Astrocyte (in vitro differentiated cells and primary cell): ENCODE results near the gene INPP5J. TPM values are rescaled to one million over a fixed set of nuclear protein-coding genes. Genes with fewer than 3 reads are reported as not detected.
"Not testable (repeated sequence)": the region's sequence is repeated elsewhere in the genome, so short reads cannot be mapped to it uniquely, and the experiment has no call there.

Experiments used
- DNase-seq: peaks from one replicate; pipeline ENCODE4 v3.0.0-alpha.2; 2010; ENCODE audit warnings: low read depth
- FAIRE-seq: peaks from 2 replicates; lab custom pipeline; 2011; peaks lifted over from hg19 to GRCh38; lab: Jason Lieb, UNC
- H2AFZ ChIP-seq: 2 replicates; pipeline ENCODE4 v1.6.0; 2012; ENCODE audit warnings: low read depth, low read length, inconsistent platforms
- H3K27ac ChIP-seq: 2 replicates; pipeline ENCODE4 v1.5.1; 2011; ENCODE audit warnings: low read depth, low read length, inconsistent platforms
- H3K27me3 ChIP-seq: 2 replicates; pipeline ENCODE4 v1.6.0; 2011; ENCODE audit warnings: low read length, inconsistent platforms; ENCODE audit not compliant: insufficient read depth
- H3K36me3 ChIP-seq: 2 replicates; pipeline ENCODE4 v1.5.1; 2011; ENCODE audit warnings: low read length, inconsistent platforms; ENCODE audit not compliant: insufficient read depth
- H3K4me1 ChIP-seq: 2 replicates; pipeline ENCODE4 v1.5.1; 2011; ENCODE audit warnings: low read length, inconsistent platforms; ENCODE audit not compliant: insufficient read depth
- H3K4me2 ChIP-seq: 2 replicates; pipeline ENCODE4 v1.6.0; 2012; ENCODE audit warnings: low read length, inconsistent platforms
- H3K4me3 ChIP-seq: 2 replicates; pipeline ENCODE4 v1.5.1; 2011; ENCODE audit warnings: low read depth, mild to moderate bottlenecking, low read length, inconsistent platforms; ENCODE audit not compliant: insufficient read depth
- H3K79me2 ChIP-seq: 2 replicates; pipeline ENCODE4 v1.6.0; 2012; ENCODE audit warnings: mild to moderate bottlenecking, low read length, inconsistent platforms; ENCODE audit not compliant: insufficient read depth
- H3K9ac ChIP-seq: 2 replicates; pipeline ENCODE4 v1.6.0; 2012; ENCODE audit warnings: mild to moderate bottlenecking, low read length, inconsistent platforms
- H3K9me3 ChIP-seq: 2 replicates; pipeline ENCODE4 v1.5.1; 2012; ENCODE audit warnings: low read depth, mild to moderate bottlenecking, low read length, inconsistent platforms; ENCODE audit not compliant: insufficient read depth
- H4K20me1 ChIP-seq: 2 replicates; pipeline ENCODE4 v1.6.0; 2012; ENCODE audit warnings: low read length, inconsistent platforms; ENCODE audit not compliant: insufficient read depth
- H3K27ac Mint-ChIP-seq: one replicate; pipeline ENCODE4 v1.8.0; 2021; ENCODE audit warnings: mild to moderate bottlenecking, mixed read lengths; ENCODE audit not compliant: unreplicated experiment
- H3K27me3 Mint-ChIP-seq: one replicate; pipeline ENCODE4 v1.8.0; 2021; ENCODE audit warnings: low read depth, mixed read lengths; ENCODE audit not compliant: unreplicated experiment
- H3K36me3 Mint-ChIP-seq: one replicate; pipeline ENCODE4 v1.8.0; 2021; ENCODE audit warnings: low read depth, mixed read lengths; ENCODE audit not compliant: unreplicated experiment
- H3K4me1 Mint-ChIP-seq: one replicate; pipeline ENCODE4 v1.8.0; 2021; ENCODE audit warnings: low read depth, mixed read lengths; ENCODE audit not compliant: unreplicated experiment
- H3K4me3 Mint-ChIP-seq: one replicate; pipeline ENCODE4 v1.8.0; 2021; ENCODE audit warnings: mild to moderate bottlenecking, moderate library complexity, mixed read lengths; ENCODE audit not compliant: unreplicated experiment
- H3K9me3 Mint-ChIP-seq: one replicate; pipeline ENCODE4 v1.8.0; 2021; ENCODE audit warnings: mild to moderate bottlenecking, mixed read lengths; ENCODE audit not compliant: unreplicated experiment
- CTCF ChIP-seq: IDR thresholded peaks from 2 replicates; pipeline ENCODE4 v1.5.1; 2011; ENCODE audit warnings: low read depth, mild to moderate bottlenecking, inconsistent platforms, low read length, moderate library complexity; ENCODE audit not compliant: insufficient read depth
- EZH2 ChIP-seq: IDR thresholded peaks from 2 replicates; pipeline ENCODE4 v1.6.1; 2012; ENCODE audit warnings: mild to moderate bottlenecking, low read length, inconsistent platforms; ENCODE audit not compliant: insufficient read depth
- total RNA-seq: library from RNA; stranded (reverse); gene quantifications from 2 replicates; pipeline ENCODE4 v1.2.1, GENCODE V29; 2021

Gene INPP5J
- total RNA-seq, 1 donor from 2014 or later = 3.0 TPM

- Mint-ChIP-seq H3K36me3 (peaks cover 29% of the 10 kb centered on the region), H3K27me3 (no peaks in the 10 kb centered on the region), H3K27ac (no peak overlapping the region), H3K9me3 (no peaks in the 10 kb centered on the region), H3K4me3 (no peak overlapping the region), H3K4me1 (no peaks in the 10 kb centered on the region)
- Histone ChIP-seq H2AFZ (no peak overlapping the region), H3K4me2 (no peak overlapping the region), H3K36me3 (peaks cover 48% of the 10 kb centered on the region), H4K20me1 (peaks cover 64% of the 10 kb centered on the region), H3K27ac (no peak overlapping the region), H3K9ac (no peak overlapping the region), H3K4me3 (no peak overlapping the region), H3K4me1 (no peaks in the 10 kb centered on the region), H3K27me3 (no peaks in the 10 kb centered on the region), H3K9me3 (no peaks in the 10 kb centered on the region), H3K79me2 (no peaks in the 10 kb centered on the region)
- TF ChIP-seq CTCF = no peak
- no peak for TF ChIP-seq EZH2
- DNase-seq = no peak
- FAIRE-seq = no peak
Observed at GRCh38 chr22:31095637-31096249, 27.0 kb upstream of the INPP5J start.

GRCh38 chr22:31096657-31097279 is 26.0 kb upstream of the INPP5J start:
- DNase-seq = no peak
- Histone ChIP-seq H3K79me2 (no peaks in the 10 kb centered on the region), H3K27me3 (no peaks in the 10 kb centered on the region), H2AFZ (no peak overlapping the region), H3K4me3 (no peak overlapping the region), H3K4me2 (no peak overlapping the region), H3K27ac (no peak overlapping the region), H3K9ac (no peak overlapping the region), H3K4me1 (no peaks in the 10 kb centered on the region), H3K36me3 (peaks cover 46% of the 10 kb centered on the region), H4K20me1 (peaks cover 62% of the 10 kb centered on the region), H3K9me3 (no peaks in the 10 kb centered on the region)
- Mint-ChIP-seq H3K4me1 (peaks cover 2% of the 10 kb centered on the region), H3K27me3 (no peaks in the 10 kb centered on the region), H3K36me3 (peaks cover 31% of the 10 kb centered on the region), H3K4me3 (no peak overlapping the region), H3K9me3 (no peaks in the 10 kb centered on the region), H3K27ac (no peak overlapping the region)
- TF ChIP-seq EZH2 (no peak), CTCF (no peak)
- no peak for FAIRE-seq

GRCh38 chr22:31097539-31097938 is 25.2 kb upstream of the INPP5J start:
- not testable (repeated sequence) for H3K27ac Mint-ChIP-seq, H3K79me2 ChIP-seq, H3K9me3 Mint-ChIP-seq, DNase-seq, H3K27ac ChIP-seq, H3K4me1 ChIP-seq, H3K27me3 ChIP-seq, H3K27me3 Mint-ChIP-seq, H3K4me2 ChIP-seq, H3K9ac ChIP-seq, H3K9me3 ChIP-seq, FAIRE-seq, H2AFZ ChIP-seq, H3K4me3 Mint-ChIP-seq, H3K4me3 ChIP-seq
- H3K36me3 Mint-ChIP-seq = peaks cover 28% of the 10 kb centered on the region
- H3K36me3 ChIP-seq = peaks cover 41% of the 10 kb centered on the region
- peaks cover 62% of the 10 kb centered on the region for H4K20me1 ChIP-seq
- peaks cover 10% of the 10 kb centered on the region for H3K4me1 Mint-ChIP-seq
